Tibial nerve (tissue), 4 donors: ENCODE data around the gene ARHGAP36. TPM values are rescaled to one million over a fixed set of nuclear protein-coding genes. Genes with fewer than 3 reads are reported as not detected.

Experiments used
- DNase-seq, 2 donors: peaks; one replicate each; pipeline ENCODE4 v3.0.0-alpha.2; 2019; ENCODE audit warnings: low spot score in 2 of 2
- H3K27ac ChIP-seq, 4 donors: fragments of 200-600 bp; sonication (generic) in 3 of 4; one replicate each; pipeline ENCODE4 v1.5.1; 2017 to 2019; ENCODE audit warnings: mild to moderate bottlenecking in 1 of 4
- H3K27me3 ChIP-seq, 2 donors: fragments of 200-600 bp; sonication (generic) in 1 of 2; one replicate each; pipeline versions ENCODE4 v1.5.1 to v1.6.0; 2017 to 2019
- H3K36me3 ChIP-seq, 3 donors: fragments of 200-600 bp; sonication (generic); one replicate each; pipeline ENCODE4 v1.5.1; 2018 to 2019
- H3K4me1 ChIP-seq, 4 donors: fragments of 200-600 bp; sonication (generic) in 3 of 4; one replicate each; pipeline ENCODE4 v1.5.1; 2017 to 2019
- H3K4me3 ChIP-seq, 4 donors: fragments of 200-600 bp; sonication (generic) in 3 of 4; one replicate each; pipeline ENCODE4 v1.5.1; 2017 to 2019; ENCODE audit warnings: mild to moderate bottlenecking in 1 of 4, moderate library complexity in 1 of 4
- H3K9me3 ChIP-seq, 4 donors: fragments of 200-600 bp; sonication (generic) in 3 of 4; one replicate each; pipeline ENCODE4 v1.5.1; 2017 to 2019
- CTCF ChIP-seq, 5 experiments: fragments of 200-600 bp in 3 of 5; fragments of 450-650 bp in 2 of 5; sonication (generic) in 3 of 5; IDR thresholded peaks; one replicate each; pipeline ENCODE4 v1.5.1; 2016 to 2019; ENCODE audit warnings: antibody characterized with exemption in 5 of 5, mild to moderate bottlenecking in 3 of 5, moderate library complexity in 2 of 5
- EP300 ChIP-seq, 2 donors: sonication (generic); formaldehyde crosslinking; IDR thresholded peaks; one replicate each; pipeline ENCODE4 v1.6.1; 2017; ENCODE audit warnings: antibody characterized with exemption in 2 of 2, mild to moderate bottlenecking in 1 of 2
- POLR2A ChIP-seq, 2 donors: fragments of 450-650 bp; IDR thresholded peaks; one replicate each; pipeline ENCODE4 v1.6.1; 2017; ENCODE audit warnings: antibody characterized with exemption in 2 of 2, mild to moderate bottlenecking in 2 of 2, moderate library complexity in 2 of 2
- WGBS, 2 donors: methylation state at CpG; one replicate each; pipeline ENCODE4 v1.1.5; 2018; 5-methylcytosine and 5-hydroxymethylcytosine counted together
- total RNA-seq, 4 donors: library from RNA; depleted of rRNA; stranded (reverse); fragments of >200 nt; gene quantifications; one replicate each; pipeline ENCODE4 v1.1.0, GENCODE V29; 2016

The ARHGAP36 gene
- total RNA-seq, 4 donors from 2014 or later: not detected

- 0 to 35% methylated on average over 10 to 39 of the region's 39 CpGs for WGBS, 2 donors
- Histone ChIP-seq H3K27ac (no peak overlapping the region), H3K36me3 (no peaks in the 10 kb centered on the region), H3K4me1 (peaks cover 0 to 3% (median 0%) of the 10 kb centered on the region in 4 donors), H3K9me3 (no peaks in the 10 kb centered on the region), H3K27me3 (peaks cover 0 to 64% of the 10 kb centered on the region in 2 donors), H3K4me3 (no peak overlapping the region)
- no peak for DNase-seq
- TF ChIP-seq CTCF (IDR thresholded peaks at IDR 0.05) (no peak), EP300 (IDR thresholded peaks at IDR 0.05) (no peak), POLR2A (IDR thresholded peaks at IDR 0.05) (no peak)
Measured at GRCh38 chrX:131072871-131073571, 14.9 kb downstream of the ARHGAP36 start.

GRCh38 chrX:131073607-131074006 is 15.5 kb downstream of the ARHGAP36 start:
- H3K4me3 ChIP-seq: no peak overlapping the region
- 18 to 41% methylated on average over 4 of the region's 4 CpGs for WGBS, 2 donors

GRCh38 chrX:131081772-131082740 is 23.9 kb downstream of the ARHGAP36 start:
- DNase-seq: no peak
- no peaks in the 10 kb centered on the region for H3K4me1 ChIP-seq
- H3K36me3 ChIP-seq: no peaks in the 10 kb centered on the region
- H3K9me3 ChIP-seq: no peaks in the 10 kb centered on the region
- TF ChIP-seq EP300 (IDR thresholded peaks at IDR 0.05): no peak
- TF ChIP-seq POLR2A (IDR thresholded peaks at IDR 0.05): no peak
- no peak for TF ChIP-seq CTCF (IDR thresholded peaks at IDR 0.05)
- H3K27me3 ChIP-seq: peaks cover 0 to 67% of the 10 kb centered on the region in 2 donors
- WGBS, 2 donors: 0 to 25% methylated on average over 35 to 51 of the region's 75 CpGs
- no peak overlapping the region for H3K27ac ChIP-seq
- H3K4me3 ChIP-seq: no peak overlapping the region

More at GRCh38 chrX:131073607-131074006, 15.5 kb downstream of the ARHGAP36 start:
- no peaks in the 10 kb centered on the region for H3K9me3 ChIP-seq
- no peak for DNase-seq
- H3K27ac ChIP-seq: no peak overlapping the region
- H3K27me3 ChIP-seq: peaks cover 0 to 64% of the 10 kb centered on the region in 2 donors
- no peaks in the 10 kb centered on the region for H3K36me3 ChIP-seq
- H3K4me1 ChIP-seq: no peaks in the 10 kb centered on the region
- TF ChIP-seq EP300 (IDR thresholded peaks at IDR 0.05) (no peak), POLR2A (IDR thresholded peaks at IDR 0.05) (no peak), CTCF (IDR thresholded peaks at IDR 0.05) (no peak)

GRCh38 chrX:131083510-131084142 is 25.5 kb downstream of the ARHGAP36 start:
- Histone ChIP-seq H3K36me3 (no peaks in the 10 kb centered on the region), H3K9me3 (no peaks in the 10 kb centered on the region), H3K27ac (no peak overlapping the region), H3K4me3 (no peak overlapping the region), H3K4me1 (no peaks in the 10 kb centered on the region), H3K27me3 (peaks cover 0 to 58% of the 10 kb centered on the region in 2 donors)
- TF ChIP-seq CTCF (IDR thresholded peaks at IDR 0.05): no peak
- TF ChIP-seq EP300 (IDR thresholded peaks at IDR 0.05): no peak
- no peak for TF ChIP-seq POLR2A (IDR thresholded peaks at IDR 0.05)
- DNase-seq: no peak
- 0 to 35% methylated on average over 7 to 34 of the region's 34 CpGs for WGBS, 2 donors
